Measurements from ENCODE around the gene PTPN3.

DNA sequence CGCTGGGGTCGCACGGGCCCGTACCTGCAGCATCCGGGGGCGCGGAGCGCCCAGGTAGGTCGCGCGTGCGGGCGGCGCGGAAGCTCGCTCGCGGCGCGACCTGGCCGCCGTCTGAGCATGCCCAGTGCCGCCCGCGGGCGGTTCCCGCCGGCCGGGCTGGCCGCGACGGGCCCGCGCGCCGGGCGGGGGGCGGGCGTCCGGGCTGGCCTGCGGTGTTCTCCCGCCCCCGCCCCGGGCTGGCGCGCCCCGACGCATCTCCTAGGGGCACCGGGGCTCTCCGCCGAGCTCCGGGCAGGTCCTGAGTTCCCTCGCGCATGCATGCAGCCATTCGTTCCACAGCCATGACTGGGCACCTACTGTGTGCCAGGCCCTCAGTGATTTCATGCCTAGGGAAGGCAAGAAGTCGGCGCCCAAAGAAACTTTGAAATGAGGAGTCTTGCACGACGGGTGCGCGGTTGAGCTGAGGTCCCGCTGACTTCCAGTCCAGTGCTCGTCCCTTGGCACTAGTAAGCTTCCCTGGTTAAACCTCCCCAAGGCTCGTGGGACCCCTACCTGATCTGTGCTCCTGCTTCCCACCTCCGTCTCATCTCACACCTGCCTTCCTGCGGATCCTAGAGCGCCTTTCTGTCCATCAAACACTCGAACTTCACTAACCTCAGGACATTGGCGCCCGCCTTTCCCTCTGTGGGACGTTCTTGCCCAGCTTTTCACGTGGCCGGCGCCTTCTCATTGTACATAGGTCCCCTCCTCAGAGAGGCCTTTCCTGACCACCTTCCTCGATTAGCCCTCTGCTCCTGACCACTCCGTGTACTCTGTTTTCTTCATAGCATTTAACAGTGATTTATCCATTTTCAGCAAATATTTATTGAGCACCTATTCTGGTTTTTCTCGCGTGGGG lies at the start of gene PTPN3:
- TF ChIP-seq, protein P1, sequence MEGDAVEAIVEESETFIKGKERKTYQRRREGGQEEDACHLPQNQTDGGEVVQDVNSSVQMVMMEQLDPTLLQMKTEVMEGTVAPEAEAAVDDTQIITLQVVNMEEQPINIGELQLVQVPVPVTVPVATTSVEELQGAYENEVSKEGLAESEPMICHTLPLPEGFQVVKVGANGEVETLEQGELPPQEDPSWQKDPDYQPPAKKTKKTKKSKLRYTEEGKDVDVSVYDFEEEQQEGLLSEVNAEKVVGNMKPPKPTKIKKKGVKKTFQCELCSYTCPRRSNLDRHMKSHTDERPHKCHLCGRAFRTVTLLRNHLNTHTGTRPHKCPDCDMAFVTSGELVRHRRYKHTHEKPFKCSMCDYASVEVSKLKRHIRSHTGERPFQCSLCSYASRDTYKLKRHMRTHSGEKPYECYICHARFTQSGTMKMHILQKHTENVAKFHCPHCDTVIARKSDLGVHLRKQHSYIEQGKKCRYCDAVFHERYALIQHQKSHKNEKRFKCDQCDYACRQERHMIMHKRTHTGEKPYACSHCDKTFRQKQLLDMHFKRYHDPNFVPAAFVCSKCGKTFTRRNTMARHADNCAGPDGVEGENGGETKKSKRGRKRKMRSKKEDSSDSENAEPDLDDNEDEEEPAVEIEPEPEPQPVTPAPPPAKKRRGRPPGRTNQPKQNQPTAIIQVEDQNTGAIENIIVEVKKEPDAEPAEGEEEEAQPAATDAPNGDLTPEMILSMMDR (conservative IDR thresholded peaks at IDR 0.05) = no peak
- TF ChIP-seq EZH2 (IDR thresholded peaks at IDR 0.05; ENCODE audit: low read depth) = no peak
